Activated T-helper 17 cell treated with anti-CD3 and anti-CD28 coated beads, Interleukin-2, amount 50 U/mL, for 72 hours (primary cell): ENCODE measurements around the gene LZIC. TPM values are rescaled to one million over a fixed set of nuclear protein-coding genes. Genes with fewer than 3 reads are reported as not detected.

Experiments used
- ATAC-seq: fragments of 150-1000 bp; cut with Tn5 transposase; replicated peaks from 2 replicates; pipeline ENCODE4 v1.10.0; 2021; ENCODE audit warnings: mild to moderate bottlenecking, moderate library complexity
- H3K27ac Mint-ChIP-seq: one replicate; pipeline ENCODE4 v1.8.0; 2022; ENCODE audit warnings: mixed read lengths
- H3K27me3 Mint-ChIP-seq: one replicate; pipeline ENCODE4 v1.8.0; 2022; ENCODE audit warnings: mixed read lengths
- H3K36me3 Mint-ChIP-seq: one replicate; pipeline ENCODE4 v1.8.0; 2022; ENCODE audit warnings: low read depth, mild to moderate bottlenecking, mixed read lengths
- H3K4me1 Mint-ChIP-seq: one replicate; pipeline ENCODE4 v1.8.0; 2022; ENCODE audit warnings: mixed read lengths
- H3K4me3 Mint-ChIP-seq: one replicate; pipeline ENCODE4 v1.8.0; 2022; ENCODE audit warnings: mild to moderate bottlenecking, mixed read lengths
- H3K9me3 Mint-ChIP-seq: one replicate; pipeline ENCODE4 v1.8.0; 2022; ENCODE audit warnings: mixed read lengths
- total RNA-seq, 2 donors: library from RNA; stranded (reverse); gene quantifications; one replicate each; pipeline ENCODE4 v1.2.3, GENCODE V29; 2022

Gene LZIC
- 10 to 100 TPM; 17.4 to 28.4 TPM for total RNA-seq

GRCh38 chr1:9942939-9943788 lies at the start of gene LZIC, which contains the start of gene NMNAT1:
LZIC (minus strand) TSS chr1:9943391; CDS start chr1:9936619, 6,772 bp downstream.
NMNAT1 (plus strand) TSS chr1:9943475; CDS start chr1:9972074, 28,599 bp downstream.
- Mint-ChIP-seq H3K4me1 (peaks cover 6% of the 10 kb centered on the region), H3K4me3 (peak within 1 kb of the TSS; percentile 97), H3K27ac (peak within 1 kb of the TSS; percentile 98), H3K9me3 (no peaks in the 10 kb centered on the region), H3K36me3 (peaks cover 47% of the 10 kb centered on the region), H3K27me3 (no peaks in the 10 kb centered on the region)
- ATAC-seq = peak; percentile 97

GRCh38 chr1:9992910-9993309 lies 49.7 kb upstream of the LZIC start:
- Mint-ChIP-seq H3K4me3 (no peak overlapping the region), H3K36me3 (no peaks in the 10 kb centered on the region), H3K27ac (no peak overlapping the region), H3K4me1 (peaks cover 5% of the 10 kb centered on the region), H3K9me3 (no peaks in the 10 kb centered on the region), H3K27me3 (peaks cover 14% of the 10 kb centered on the region)
- ATAC-seq = no peak

GRCh38 chr1:9990944-9991343 lies 47.8 kb upstream of the LZIC start:
- no peak overlapping the region for H3K4me3 Mint-ChIP-seq
- H3K4me1 Mint-ChIP-seq = no peaks in the 10 kb centered on the region
- no peak for ATAC-seq
- H3K36me3 Mint-ChIP-seq = no peaks in the 10 kb centered on the region
- no peaks in the 10 kb centered on the region for H3K9me3 Mint-ChIP-seq
- H3K27ac Mint-ChIP-seq = no peak overlapping the region
- H3K27me3 Mint-ChIP-seq = peaks cover 8% of the 10 kb centered on the region

GRCh38 chr1:9989773-9990172 lies 46.6 kb upstream of the LZIC start:
- Mint-ChIP-seq H3K4me3 (no peak overlapping the region), H3K27me3 (peaks cover 8% of the 10 kb centered on the region), H3K4me1 (no peaks in the 10 kb centered on the region), H3K27ac (no peak overlapping the region), H3K9me3 (no peaks in the 10 kb centered on the region), H3K36me3 (no peaks in the 10 kb centered on the region)
- ATAC-seq = no peak

- ATAC-seq = no peak
- Mint-ChIP-seq H3K27me3 (no peaks in the 10 kb centered on the region), H3K4me3 (no peak overlapping the region), H3K27ac (no peak overlapping the region), H3K4me1 (no peaks in the 10 kb centered on the region), H3K9me3 (no peaks in the 10 kb centered on the region), H3K36me3 (peaks cover 24% of the 10 kb centered on the region)
These were observed 41.8 kb upstream of the LZIC start for GRCh38 chr1:9985001-9985400.

GRCh38 chr1:9984253-9984652 lies 41.1 kb upstream of the LZIC start:
- Mint-ChIP-seq H3K27ac (no peak overlapping the region), H3K4me3 (no peak overlapping the region), H3K36me3 (peaks cover 24% of the 10 kb centered on the region), H3K9me3 (no peaks in the 10 kb centered on the region), H3K4me1 (no peaks in the 10 kb centered on the region), H3K27me3 (no peaks in the 10 kb centered on the region)
- no peak for ATAC-seq

GRCh38 chr1:9960706-9961562 lies 17.7 kb upstream of the LZIC start:
- Mint-ChIP-seq H3K36me3 (no peaks in the 10 kb centered on the region), H3K4me3 (no peak overlapping the region), H3K27me3 (no peaks in the 10 kb centered on the region), H3K27ac (no peak overlapping the region), H3K4me1 (no peaks in the 10 kb centered on the region), H3K9me3 (no peaks in the 10 kb centered on the region)
- no peak for ATAC-seq

- no peaks in the 10 kb centered on the region for H3K36me3 Mint-ChIP-seq
- H3K4me3 Mint-ChIP-seq = no peak overlapping the region
- no peaks in the 10 kb centered on the region for H3K27me3 Mint-ChIP-seq
- H3K27ac Mint-ChIP-seq = peak overlapping the region; percentile 38
- no peak for ATAC-seq
- H3K9me3 Mint-ChIP-seq = no peaks in the 10 kb centered on the region
- no peaks in the 10 kb centered on the region for H3K4me1 Mint-ChIP-seq
These were observed 16.8 kb upstream of the LZIC start for GRCh38 chr1:9960011-9960410.

GRCh38 chr1:9957726-9958125 lies 14.5 kb upstream of the LZIC start:
- no peaks in the 10 kb centered on the region for H3K4me1 Mint-ChIP-seq
- ATAC-seq = no peak
- no peaks in the 10 kb centered on the region for H3K27me3 Mint-ChIP-seq
- H3K36me3 Mint-ChIP-seq = no peaks in the 10 kb centered on the region
- no peak overlapping the region for H3K4me3 Mint-ChIP-seq
- H3K9me3 Mint-ChIP-seq = no peaks in the 10 kb centered on the region
- no peak overlapping the region for H3K27ac Mint-ChIP-seq

- H3K9me3 Mint-ChIP-seq = no peaks in the 10 kb centered on the region
- H3K27ac Mint-ChIP-seq = no peak overlapping the region
These were observed 3.1 kb upstream of the LZIC start for GRCh38 chr1:9946315-9946714.

GRCh38 chr1:9942399-9942938 lies 722 bp downstream of the LZIC start:
- Mint-ChIP-seq H3K36me3 (peaks cover 45% of the 10 kb centered on the region), H3K27ac (peak overlapping the region; percentile 98), H3K27me3 (no peaks in the 10 kb centered on the region), H3K4me3 (peak overlapping the region; percentile 97), H3K9me3 (no peaks in the 10 kb centered on the region), H3K4me1 (peaks cover 6% of the 10 kb centered on the region)
- ATAC-seq = peak; percentile 41

More at GRCh38 chr1:9946315-9946714, 3.1 kb upstream of the LZIC start:
- ATAC-seq = no peak
- H3K27me3 Mint-ChIP-seq = no peaks in the 10 kb centered on the region
- no peak overlapping the region for H3K4me3 Mint-ChIP-seq
- H3K36me3 Mint-ChIP-seq = peaks cover 22% of the 10 kb centered on the region
- H3K4me1 Mint-ChIP-seq = peaks cover 11% of the 10 kb centered on the region

- H3K4me3 Mint-ChIP-seq = no peak overlapping the region
- ATAC-seq = no peak
- no peaks in the 10 kb centered on the region for H3K27me3 Mint-ChIP-seq
- no peak overlapping the region for H3K27ac Mint-ChIP-seq
- H3K9me3 Mint-ChIP-seq = no peaks in the 10 kb centered on the region
- H3K4me1 Mint-ChIP-seq = no peaks in the 10 kb centered on the region
- peaks cover 72% of the 10 kb centered on the region for H3K36me3 Mint-ChIP-seq
These were observed 13.5 kb downstream of the LZIC start for GRCh38 chr1:9929431-9930385.

- H3K36me3 Mint-ChIP-seq = peaks cover 47% of the 10 kb centered on the region
- ATAC-seq = no peak
- no peaks in the 10 kb centered on the region for H3K9me3 Mint-ChIP-seq
- no peak overlapping the region for H3K4me3 Mint-ChIP-seq
- H3K4me1 Mint-ChIP-seq = no peaks in the 10 kb centered on the region
- no peaks in the 10 kb centered on the region for H3K27me3 Mint-ChIP-seq
- no peak overlapping the region for H3K27ac Mint-ChIP-seq
These were observed 15.9 kb downstream of the LZIC start for GRCh38 chr1:9927259-9927658.

- Mint-ChIP-seq H3K27me3 (no peaks in the 10 kb centered on the region), H3K4me3 (no peak overlapping the region), H3K27ac (no peak overlapping the region), H3K9me3 (no peaks in the 10 kb centered on the region), H3K36me3 (peaks cover 9% of the 10 kb centered on the region), H3K4me1 (peaks cover 4% of the 10 kb centered on the region)
- no peak for ATAC-seq
These were observed 20.8 kb downstream of the LZIC start for GRCh38 chr1:9922342-9922741.
